WERI-Rb-1 (cell line): ENCODE data around the gene AMMECR1.

Experiments
- DNase-seq: peaks from one replicate; pipeline ENCODE4 v3.0.0-alpha.2; 2020
- H3K27ac ChIP-seq: fragments of 250-450 bp; sonication (Bioruptor Pico); 2 replicates; pipeline ENCODE4 v1.5.1; 2020; ENCODE audit warnings: mild to moderate bottlenecking, moderate library complexity
- H3K27me3 ChIP-seq: fragments of 250-450 bp; sonication (Bioruptor Pico); 2 replicates; pipeline ENCODE4 v1.5.1; 2021; ENCODE audit warnings: mild to moderate bottlenecking, low read depth, moderate library complexity; ENCODE audit not compliant: insufficient read depth, severe bottlenecking
- H3K36me3 ChIP-seq: fragments of 250-450 bp; sonication (Bioruptor Pico); 2 replicates; pipeline ENCODE4 v1.5.1; 2020; ENCODE audit warnings: mild to moderate bottlenecking, moderate library complexity
- H3K4me3 ChIP-seq: 2 replicates; pipeline ENCODE4 v1.5.1; 2011; ENCODE audit warnings: low read depth, mild to moderate bottlenecking, control low read depth, low read length
- H3K9me3 ChIP-seq: fragments of 250-450 bp; sonication (Bioruptor Pico); 2 replicates; pipeline ENCODE4 v1.5.1; 2021; ENCODE audit warnings: mild to moderate bottlenecking, moderate library complexity; ENCODE audit not compliant: severe bottlenecking
- CTCF ChIP-seq: IDR thresholded peaks from 2 replicates; pipeline ENCODE4 v1.5.1; 2011; ENCODE audit warnings: low read depth, mild to moderate bottlenecking, control low read depth, inconsistent platforms, low read length

The AMMECR1 gene

GRCh38 chrX:110145311-110145710 is 172.6 kb downstream of the AMMECR1 start:
- no peak for DNase-seq
- no peak for TF ChIP-seq CTCF
- no peaks in the 10 kb centered on the region for H3K9me3 ChIP-seq
- no peaks in the 10 kb centered on the region for H3K27me3 ChIP-seq
- H3K27ac ChIP-seq: no peak overlapping the region
- peaks cover 29% of the 10 kb centered on the region for H3K36me3 ChIP-seq
- no peak overlapping the region for H3K4me3 ChIP-seq
